ENCODE measurements around the gene PHLPP2.
"Not testable (repeated sequence)": the region's sequence is repeated elsewhere in the genome, so short reads cannot be mapped to it uniquely, and the experiment has no call there.

PHLPP2 gene

DNA sequence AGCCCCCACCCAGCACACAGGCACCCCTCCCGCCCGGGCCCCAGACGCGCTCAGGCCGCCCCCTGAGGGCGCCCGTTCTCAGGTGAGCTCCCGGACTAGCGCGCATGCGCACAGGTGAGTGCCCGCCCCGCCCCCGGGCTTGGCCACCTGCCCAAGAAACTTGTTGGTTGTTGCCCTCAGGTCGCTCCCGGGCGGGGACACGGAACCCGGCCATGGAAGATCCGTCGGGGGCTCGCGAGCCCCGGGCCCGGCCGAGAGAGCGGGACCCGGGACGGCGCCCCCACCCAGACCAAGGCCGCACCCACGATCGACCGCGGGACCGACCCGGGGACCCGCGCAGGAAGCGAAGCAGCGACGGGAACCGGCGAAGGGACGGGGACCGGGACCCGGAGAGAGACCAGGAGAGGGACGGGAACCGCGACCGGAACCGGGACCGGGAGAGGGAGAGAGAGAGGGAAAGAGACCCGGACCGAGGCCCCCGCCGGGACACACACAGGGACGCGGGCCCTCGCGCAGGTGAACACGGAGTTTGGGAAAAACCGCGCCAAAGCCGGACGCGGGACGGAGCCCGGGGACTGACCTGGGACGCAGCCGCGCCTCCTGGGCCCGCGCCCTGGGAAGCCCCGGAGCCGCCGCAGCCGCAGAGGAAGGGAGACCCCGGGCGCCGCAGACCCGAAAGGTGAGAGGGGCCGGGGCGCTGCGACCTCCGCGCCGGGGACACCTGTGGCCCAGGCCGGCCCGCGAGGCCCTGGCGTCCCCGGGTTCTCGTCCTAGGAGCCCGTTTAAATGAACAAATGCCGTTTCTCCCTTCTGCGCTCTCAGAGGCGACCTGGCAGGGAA lies 98.3 kb downstream of the PHLPP2 start, which contains the start of gene MARVELD3:
TSS of gene MARVELD3 (plus strand) at position 167 of the 840 bp plus-strand sequence. CDS start at position 213, 46 bp downstream.
- DNase-seq, result peak in 1 of 58 donors; percentile 6

DNA sequence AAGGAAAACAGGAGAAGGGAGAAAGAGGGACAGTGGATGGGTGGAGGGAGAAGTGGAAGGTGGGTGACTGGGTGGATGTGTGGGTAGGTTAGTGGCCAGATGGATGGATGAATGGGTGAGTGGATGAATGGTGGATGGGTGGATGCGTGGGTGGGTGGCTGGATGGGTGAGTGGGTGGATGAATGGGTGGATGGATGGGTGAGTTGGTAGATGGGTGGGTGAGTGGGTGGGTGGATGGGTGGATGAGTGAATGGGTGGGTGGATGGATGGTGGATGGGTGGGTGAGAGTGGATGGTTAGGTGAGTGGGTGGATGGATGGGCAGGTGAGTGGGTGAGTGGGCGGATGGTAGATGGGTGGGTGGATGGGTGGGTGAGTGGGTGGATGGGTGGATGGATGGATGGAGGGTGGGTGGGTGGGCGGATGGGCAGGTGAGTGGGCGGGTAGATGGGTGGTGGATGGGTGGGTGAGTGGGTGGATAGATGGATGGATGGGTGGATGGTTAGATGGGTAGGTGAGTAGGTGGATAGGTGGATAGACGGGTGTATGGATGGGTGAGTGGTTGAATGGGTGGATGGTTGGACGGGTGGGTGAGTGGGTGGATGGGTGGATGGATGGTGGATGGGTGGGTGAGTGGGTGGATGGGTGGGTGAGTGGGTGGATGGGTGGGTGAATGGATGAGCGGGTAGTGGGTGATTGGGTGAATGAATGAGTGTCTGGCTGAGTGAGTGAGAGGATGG lies 99.2 kb downstream of the PHLPP2 start:
- peak in 1 of 58 donors; percentile 32 for DNase-seq

DNA sequence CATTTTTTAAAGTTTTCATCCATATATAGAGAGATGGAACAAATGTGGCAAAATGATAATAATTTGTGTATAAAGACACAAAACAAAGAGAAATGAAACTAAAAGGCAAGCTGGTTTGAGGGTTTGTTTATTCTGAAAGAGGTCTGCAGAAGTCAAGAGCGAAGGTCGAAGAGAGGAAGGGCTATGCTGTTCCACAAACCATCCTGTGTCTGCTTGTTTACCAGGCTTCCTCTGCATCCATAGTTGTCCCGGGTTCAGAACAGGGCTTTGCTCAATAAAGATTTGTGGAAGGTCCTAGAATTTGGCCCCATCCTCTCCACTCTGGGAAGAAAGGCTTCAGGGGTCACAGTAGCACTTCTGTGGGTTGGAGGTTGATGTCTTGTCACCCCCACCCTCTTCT lies 100.9 kb downstream of the PHLPP2 start:
- no peak for DNase-seq

DNA sequence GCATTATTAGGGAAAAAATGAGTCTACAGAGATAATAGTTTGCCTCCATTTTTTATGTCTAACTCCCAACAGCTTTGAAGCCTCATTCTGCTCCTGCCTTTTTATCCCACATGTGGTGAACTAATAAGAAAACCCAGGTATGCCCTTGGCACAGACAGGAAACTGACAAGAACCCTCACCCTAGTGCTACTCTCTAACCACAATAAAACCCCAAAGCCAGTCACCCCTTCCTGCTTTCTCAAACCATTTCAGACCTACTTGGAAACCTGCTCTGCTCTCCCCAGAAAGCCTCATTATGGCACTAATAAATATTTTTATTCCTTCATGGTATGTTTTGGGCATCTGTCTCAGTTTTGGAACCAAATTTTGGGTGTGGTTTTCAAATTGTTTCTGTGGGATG lies 102.4 kb downstream of the PHLPP2 start:
- no peak for DNase-seq

DNA sequence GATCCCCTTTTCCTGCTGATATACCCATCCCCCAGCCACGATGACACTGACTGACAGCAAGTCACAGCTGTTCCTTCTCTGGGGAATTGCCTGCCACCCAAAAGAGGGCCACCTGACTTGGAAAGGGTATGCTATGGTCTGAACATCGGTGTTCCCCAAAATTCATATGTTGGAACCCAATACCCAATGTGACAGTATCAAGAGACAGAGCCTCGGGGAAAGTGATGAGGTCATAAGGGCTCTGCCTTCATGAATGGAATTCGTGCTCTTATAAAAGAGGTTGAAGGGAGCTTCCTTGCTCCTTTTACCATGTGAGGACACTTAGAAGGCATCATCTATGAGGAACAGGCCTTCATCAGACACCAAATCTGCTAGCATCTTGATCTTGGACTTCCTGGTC lies 106.1 kb downstream of the PHLPP2 start:
- DNase-seq, result no peak

DNA sequence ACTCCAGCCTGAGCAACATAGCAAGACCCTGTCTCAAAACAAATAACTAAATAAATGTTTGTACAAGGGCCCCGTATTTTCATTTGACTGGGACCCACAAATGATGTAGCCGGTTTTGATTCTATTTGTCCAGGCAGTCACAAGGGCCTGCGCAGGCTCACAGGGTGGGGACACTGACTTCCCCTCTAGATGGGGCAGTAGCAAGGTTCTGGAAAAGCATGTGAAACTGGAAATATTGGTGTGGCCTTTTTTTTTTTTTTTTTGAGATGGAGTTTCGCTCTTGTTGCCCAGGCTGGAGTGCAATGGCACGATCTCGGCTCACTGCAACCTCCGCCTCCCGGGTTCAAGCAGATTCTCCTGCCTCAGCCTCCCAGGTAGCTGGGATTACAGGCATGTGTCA lies 109.5 kb downstream of the PHLPP2 start:
- not testable (repeated sequence) for DNase-seq

DNA sequence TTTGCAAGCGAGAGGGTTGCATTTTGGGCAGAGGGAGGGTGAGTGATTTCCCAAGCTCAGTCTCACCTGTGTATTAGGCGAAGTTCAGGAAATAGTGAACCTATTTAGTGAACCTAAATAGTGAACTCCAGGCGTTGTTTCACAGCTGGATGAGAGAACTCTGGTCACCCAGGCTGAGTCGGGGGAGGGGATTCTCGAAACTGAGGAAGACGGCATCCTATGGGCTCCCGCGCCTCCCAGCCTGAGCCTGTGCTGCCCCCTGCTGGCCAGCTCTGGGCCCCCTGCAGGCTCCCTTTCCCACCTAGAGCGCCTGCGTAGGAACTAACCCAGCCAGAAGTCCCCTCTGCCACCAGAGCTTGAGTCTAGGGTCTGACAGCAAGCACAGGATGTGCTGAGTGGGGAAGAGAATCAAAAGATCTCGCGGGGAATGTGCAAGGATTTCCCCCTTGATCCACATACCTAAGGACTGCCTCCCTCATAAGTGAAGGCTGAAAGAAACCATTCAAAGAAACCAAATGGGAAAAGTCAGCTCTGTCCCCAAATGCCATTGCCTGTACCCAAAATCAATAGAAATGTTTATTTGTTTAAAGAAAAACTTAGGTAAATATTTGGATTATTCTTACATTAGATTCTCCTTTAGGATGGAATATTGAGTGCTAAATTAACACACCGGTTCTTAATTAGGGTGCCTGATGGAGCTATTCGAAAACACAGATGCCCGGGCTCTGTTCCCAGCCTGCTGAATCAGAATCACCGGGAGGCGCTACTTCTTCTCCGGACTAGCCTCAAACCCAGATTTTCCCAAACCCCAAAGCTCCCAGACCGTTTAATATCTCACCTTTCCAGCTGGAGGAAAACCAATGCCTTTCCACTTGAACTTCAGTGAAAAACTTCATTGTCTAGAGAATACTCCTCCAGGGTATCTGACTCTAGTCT lies 113.3 kb downstream of the PHLPP2 start:
- DNase-seq, result peak in 52 of 58 donors; percentile 1 to 75 (median 39)

DNA sequence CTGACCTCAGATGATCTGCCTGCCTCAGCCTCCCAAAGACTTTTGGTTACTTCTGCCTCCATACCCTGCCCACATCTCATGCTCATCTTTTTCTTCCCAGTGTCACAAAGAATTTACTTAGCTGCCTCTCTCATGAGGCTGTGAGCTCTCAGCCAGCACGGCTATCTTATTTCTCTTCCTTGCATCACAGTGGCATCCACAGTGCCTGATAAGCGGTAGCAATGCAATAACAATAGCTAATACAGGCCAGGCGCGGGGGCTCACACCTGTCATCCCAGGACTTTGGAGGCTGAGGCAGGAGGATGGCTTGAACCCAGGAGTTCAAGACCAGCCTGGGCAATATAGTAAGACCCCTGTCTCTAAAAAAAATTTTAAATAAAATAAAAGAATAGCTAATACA lies 114.1 kb downstream of the PHLPP2 start:
- no peak for DNase-seq

DNA sequence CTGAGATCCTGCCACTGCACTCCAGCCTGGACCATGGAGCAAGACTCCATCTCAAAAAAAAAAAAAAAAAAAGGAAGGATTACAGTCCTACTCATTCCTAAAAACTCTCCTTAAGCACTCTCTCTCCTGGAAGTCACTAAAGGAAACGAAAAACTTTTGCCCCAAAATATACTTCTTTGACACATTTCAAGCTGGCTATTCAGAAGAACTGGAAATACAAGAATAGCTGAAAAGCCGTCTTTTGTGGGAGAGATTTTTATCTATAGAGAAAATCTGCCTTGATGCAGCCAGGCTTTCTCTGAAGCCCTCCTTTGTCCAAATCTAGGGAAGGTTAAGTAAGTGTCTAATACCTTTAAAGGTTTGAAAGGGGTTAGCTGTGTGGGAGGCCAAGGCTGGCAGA lies 115.4 kb downstream of the PHLPP2 start:
- no peak for DNase-seq

DNA sequence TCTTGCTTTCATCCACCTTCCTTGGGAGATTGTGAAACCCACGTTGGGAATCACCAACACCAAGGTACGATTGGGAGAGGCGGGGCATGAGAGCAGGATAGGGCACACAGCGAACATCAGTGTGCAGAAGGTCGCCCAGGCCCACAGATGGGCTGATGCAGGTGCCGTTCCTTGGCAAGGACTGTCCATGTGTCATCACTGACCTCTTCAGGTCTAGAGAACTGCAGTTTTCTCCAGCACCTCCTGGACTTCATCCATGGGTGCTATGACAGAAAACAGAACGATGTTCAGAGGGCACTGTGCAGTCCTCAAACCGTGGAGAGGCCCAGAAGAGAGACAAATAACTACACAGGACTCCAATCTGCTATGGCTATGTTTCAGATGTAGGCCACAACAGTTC lies 123.7 kb downstream of the PHLPP2 start:
- DNase-seq, result peak in 2 of 58 donors; percentile 4 to 21

DNA sequence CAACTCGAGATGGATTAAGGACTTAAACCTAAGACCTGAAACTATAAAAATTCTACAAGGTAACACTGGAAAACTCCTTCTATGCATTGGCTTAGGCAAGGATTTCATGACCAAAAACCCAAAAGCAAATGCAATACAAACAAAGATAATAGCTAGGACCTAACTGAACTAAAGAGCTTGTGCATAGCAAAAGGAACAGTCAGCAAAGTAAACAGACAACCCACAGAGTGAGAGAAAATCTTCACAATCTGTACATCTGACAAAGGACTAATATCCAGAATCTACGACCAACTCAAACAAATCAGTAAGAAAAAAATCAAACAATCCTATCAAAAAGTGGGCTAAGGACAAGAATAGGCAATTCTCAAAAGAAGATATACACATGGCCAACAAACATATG lies 126.1 kb downstream of the PHLPP2 start:
- DNase-seq, result not testable (repeated sequence)

DNA sequence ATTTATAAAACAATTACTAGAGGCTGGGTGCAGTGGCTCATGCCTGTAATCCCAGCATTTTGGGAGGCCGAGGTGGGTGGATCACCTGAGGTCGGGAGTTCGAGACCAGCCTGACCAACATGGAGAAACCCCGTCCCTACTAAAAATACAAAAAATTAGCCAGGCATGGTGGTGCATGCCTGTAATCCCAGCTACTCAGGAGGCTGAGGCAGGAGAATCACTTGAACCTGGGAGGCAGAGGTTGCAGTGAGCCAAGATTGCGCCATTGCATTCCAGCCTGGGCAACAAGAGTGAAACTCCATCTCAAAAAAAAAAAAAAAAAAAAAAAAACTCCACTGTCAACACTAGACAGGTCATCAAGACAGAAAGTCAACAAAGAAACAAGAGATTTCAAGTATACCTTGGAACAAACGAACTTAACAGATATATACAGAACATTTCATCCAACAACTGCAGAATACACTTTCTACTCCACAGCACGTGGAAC lies 129.1 kb downstream of the PHLPP2 start:
- not testable (repeated sequence) for DNase-seq

Measured in anterior cingulate cortex (tissue), 58 donors.